CD4-positive, alpha-beta T cell treated with Interleukin-1 beta for 1 hour (primary cell): ENCODE results near the gene SLC7A9.
"Not testable (repeated sequence)": the region's sequence is repeated elsewhere in the genome, so short reads cannot be mapped to it uniquely, and the experiment has no call there.

Source experiments
- DNase-seq, 2 donors: peaks; one replicate each; pipeline ENCODE4 v3.0.0-alpha.2; 2020 to 2022

Gene SLC7A9

DNA sequence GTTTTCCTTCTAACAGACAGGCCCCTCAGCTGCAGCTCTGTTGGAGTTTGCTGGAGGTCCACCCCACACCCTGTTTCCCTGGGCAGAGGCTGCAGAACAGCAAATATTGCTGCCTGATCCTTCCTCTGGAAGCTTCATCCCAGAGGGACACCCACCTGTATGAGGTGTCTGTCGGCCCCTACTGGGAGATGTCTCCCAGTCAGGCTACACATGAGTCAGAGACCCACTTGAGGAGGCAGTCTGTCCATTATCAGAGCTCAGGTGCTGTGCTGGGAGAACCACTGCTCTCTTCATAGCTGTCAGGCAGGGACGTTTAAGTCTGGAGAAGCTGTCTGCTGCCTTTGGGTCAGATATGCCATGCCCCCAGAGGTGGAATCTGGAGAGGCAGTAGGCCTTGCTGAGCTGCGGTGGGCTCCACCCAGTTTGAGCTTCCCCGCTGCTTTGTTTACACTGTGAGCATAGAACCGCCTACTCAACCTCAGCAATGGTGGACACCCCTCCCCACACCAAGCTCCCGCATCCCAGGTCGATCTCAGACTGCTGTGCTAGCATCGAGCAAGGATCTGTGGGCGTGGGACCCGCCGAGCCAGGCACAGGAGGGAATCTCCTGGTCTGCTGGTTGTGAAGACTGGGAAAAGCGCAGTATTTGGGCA is 82.3 kb downstream of the SLC7A9 start:
- not testable (repeated sequence) for DNase-seq

DNA sequence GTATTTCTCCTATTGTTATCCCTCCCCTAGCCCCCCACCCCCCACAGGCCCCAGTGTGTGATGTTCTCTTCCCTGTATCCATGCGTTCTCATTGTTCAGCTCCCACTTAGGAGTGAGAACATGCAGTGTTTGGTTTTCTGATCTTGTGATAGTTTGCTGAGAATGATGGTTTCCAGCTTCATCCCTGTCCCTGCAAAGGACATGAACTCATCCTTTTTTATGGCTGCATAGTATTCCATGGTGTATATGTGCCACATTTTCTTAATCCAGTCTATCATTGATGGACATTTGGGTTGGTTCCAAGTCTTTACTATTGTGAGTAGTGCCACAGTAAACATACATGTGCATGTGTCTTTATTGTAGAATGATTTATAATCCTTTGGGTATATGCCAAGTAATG is 87.5 kb downstream of the SLC7A9 start:
- DNase-seq, result not testable (repeated sequence)

DNA sequence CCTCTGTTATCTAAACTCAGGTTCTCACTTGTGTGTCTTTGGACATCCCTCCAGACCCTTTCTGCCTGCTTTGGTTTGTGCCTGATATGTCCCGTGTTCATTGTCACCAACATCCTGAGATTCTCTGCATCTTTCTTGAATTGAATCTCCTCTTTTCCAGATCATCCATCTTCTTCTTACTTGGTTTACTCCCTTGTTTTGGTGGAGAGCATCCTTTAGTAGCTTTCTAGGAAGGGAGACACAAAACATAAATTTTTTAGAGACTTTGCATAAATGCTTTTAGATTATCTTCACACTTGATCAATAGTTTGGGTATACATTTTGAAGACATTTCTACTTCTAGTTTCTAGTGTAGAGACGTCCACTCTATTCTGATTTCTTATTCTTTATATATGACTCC is 88.3 kb downstream of the SLC7A9 start:
- DNase-seq, result no peak
